HUDEP-2 (cell line): ENCODE data around the gene TUBGCP2.

Experiments used
- DNase-seq, 76 experiments: peaks; one replicate each; lab custom pipeline; 2025; ENCODE audit not compliant: unreplicated experiment in 76 of 76; lab: John Stamatoyannopoulos, UW

TUBGCP2 gene

DNA sequence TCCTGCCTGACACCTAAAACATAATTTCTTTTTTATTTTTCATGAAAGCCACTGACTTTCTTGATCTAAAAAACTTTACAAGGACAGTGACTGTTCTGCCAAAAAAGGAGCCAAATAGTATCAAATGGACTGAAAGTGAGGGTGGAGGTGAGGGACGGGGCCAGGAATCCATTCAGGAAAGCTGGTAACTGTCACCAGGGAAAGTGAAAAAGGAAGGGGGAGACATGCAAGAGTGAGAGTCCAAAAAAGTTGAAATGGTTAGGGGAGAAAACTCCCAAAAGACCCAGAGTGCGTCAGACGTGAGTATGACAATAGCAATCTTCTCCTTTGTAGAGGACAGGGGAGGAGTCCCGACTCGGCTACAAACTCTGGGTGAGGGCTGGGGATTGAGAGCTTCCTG is 35.6 kb upstream of the TUBGCP2 start:
- DNase-seq = no peak

DNA sequence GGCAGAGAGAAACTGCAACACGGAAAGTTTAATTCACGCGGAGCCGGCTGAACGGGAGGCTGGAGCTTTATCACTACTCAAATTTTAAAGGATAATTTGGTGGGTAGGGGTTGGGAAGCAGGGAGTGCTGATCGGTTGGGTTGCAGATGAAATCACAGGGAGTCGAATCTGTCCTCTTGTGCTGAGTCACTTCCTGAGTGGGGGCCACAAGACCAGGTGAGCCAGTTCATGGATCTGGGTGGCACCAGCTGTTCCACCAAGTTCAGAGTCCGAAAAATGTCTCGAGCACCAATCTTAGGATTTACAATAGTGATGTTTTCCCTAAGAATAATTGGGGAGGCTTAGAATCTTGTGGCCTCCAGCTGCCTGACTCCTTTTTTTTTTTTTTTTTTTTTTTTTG is 34.9 kb upstream of the TUBGCP2 start:
- DNase-seq = no peak

DNA sequence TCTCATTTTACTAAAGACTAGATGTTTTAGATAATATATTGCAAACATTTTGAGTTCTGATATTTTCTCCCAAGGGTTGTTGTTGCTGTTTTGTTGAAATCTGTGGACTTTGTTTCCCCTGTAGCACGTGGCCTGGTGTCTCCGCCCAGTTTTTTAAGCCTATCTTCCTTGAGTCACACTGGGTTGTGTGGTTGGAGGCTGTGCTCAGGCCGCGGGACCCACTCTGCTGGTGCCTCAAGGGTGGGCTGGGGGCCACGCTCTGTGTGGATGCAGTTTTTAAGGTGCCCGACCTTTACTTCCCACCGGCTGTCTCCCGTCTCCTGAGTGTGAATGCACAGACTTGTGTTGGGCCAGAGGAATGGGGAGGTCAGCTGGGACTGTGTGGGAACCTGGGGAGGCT is 34.3 kb upstream of the TUBGCP2 start:
- DNase-seq = no peak

DNA sequence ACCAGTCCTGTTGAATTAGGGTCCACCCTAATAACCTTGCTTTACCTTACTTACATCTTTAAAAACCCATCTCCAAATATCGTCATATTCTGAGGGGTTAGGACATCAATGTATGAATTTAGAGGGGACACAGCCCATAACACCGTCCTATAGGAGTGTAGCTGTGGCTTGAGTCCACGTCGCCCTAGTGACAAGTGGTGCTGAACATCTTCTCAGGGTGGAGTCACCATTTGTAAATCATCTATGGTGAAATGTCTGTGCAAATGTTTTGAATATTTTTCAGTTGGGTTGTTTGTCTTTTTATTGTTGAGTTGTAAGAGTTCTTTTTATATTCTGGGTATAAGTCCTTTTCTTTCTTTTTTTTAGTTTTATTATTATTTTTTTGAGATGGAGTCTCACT is 33.3 kb upstream of the TUBGCP2 start:
- no peak for DNase-seq

DNA sequence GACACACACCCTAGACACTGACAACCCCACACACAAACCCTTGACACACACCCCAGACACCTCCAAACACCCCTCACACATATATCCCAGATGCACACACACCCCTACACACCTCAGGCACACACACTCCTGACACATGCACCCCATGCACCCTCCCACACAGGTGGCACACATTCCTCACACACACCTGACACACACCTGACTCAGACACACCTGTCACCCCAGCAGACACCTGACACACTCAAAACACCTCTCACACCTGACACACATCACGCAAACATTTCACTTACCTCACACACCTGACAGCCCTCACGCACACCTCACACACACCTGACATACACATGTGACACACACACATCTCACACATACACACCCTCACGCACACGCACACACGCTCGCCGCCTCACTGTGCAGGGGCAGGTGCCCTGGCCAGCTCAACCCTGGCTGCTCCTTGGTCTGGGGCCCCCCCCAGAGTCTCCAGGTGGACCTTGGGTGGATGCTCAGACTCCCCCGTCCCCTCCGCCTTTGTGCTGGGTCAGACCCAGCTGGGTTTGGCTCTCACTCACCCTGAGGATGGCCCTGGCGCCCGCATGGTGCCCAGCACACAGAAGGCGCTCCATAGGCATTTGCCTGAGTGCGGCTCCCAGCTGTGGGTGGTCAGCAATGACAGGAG is 31.2 kb upstream of the TUBGCP2 start:
- DNase-seq = no peak

DNA sequence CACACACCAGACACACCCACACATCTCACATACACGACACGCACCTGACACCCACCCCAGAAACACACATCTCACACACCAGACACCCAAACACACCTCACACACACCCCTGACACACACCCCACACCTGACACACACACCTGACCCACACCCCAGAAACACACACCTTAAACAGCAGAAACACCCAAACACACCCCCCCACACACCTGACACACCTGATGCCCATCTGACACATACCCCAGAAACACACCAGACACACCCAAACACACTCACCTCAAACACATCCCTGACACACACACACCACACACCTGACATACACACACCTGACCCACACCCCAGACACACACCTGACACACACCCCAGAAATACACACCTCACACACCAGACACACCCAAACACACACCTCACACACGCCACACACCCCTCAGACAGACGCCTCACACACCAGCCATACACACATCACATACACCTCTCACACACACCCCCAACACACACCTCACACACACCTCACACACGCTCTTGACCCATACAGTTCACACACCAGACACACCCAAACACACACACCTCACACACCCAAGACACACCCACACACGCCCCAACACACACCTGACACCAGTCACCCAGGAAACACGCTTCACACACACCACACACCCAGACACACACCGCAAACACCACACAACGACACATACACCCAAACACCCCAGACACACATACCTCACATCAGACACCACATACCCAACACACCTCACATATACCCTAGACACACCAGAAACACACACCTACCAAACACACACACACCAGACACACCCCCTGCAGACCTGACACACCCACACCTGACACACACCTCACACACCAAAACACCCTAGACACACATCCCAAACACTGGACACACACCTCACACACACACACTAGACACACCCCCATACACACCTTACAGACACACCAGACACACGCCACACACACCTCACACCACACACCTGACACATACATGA is 29.7 kb upstream of the TUBGCP2 start:
- no peak for DNase-seq

DNA sequence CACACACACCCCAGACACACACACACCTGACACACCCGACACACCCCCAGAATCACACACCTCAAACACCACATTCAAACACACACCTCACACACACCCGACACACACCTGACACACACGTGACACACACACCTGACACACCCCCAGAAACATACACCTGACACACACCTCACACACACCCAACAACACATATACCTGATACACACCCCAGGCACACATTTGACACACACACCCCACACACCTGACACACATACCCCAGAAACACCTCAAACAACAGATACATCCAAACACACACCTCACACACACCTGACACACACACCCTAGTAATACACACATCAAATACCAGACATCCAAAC is 28.7 kb upstream of the TUBGCP2 start:
- DNase-seq = no peak

DNA sequence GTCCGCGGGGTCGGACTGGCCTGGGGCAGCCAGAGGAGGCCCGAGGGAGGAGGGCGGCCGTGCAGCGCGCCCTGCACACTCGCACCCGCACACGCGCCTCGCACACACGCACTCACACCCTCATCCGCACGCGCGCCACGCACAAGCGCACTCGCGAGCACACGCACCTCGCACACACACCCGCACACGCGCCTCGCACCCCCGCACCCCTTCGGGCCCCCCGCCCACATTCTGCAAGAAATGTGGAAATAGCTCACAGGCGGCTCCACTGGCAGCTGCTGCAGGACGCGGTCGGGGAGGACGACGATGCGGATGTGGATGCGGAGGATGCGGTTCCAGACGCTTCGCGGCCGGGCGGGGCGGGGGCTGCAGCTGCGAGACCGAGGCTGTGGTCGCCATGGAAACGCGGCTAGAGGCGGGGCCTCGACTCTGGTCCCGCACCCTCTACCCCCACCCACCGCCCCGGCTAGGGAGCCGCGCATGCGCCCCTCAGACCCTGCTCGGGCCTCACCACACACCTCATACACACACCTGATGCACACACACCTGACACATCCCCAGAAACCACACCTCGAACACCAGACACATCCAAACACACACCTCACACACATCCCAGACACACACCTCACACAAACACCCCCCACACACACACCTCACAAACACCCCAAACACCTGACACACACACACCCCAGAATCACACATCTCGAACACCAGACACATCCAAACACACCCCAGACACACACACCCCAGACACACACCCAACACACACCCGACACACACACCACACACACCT is 28.1 kb upstream of the TUBGCP2 start, which contains the start of gene CALY:
TSS of gene CALY (minus strand) at position 320 of the 793 bp plus-strand sequence. CDS start 7,907 bp downstream, outside the sequence.
- peak in 1 of 76 experiments; percentile 27 for DNase-seq

DNA sequence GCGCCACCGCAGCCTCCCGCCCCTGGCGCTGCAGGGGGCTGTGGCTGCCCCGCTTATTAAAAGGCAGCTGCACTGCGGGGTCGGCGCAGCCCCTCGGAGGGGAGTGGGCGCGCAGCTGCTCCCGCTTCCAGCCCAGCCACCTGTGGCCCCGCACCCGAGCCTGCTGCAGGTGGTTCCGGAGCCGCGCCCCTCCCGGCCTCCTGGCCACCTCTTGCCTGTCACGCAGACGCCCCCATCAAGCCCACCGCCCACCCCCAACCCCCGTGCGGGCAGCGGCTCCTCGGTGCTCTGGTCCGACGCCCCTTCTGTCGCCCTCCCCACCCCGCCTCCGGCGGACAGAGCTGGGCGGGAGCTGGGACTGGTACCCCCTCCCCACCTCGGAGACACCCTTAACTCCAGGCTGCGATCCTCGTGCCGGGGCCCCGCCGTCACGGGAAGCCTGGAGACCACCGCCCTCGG is 27.5 kb upstream of the TUBGCP2 start:
- DNase-seq = no peak

DNA sequence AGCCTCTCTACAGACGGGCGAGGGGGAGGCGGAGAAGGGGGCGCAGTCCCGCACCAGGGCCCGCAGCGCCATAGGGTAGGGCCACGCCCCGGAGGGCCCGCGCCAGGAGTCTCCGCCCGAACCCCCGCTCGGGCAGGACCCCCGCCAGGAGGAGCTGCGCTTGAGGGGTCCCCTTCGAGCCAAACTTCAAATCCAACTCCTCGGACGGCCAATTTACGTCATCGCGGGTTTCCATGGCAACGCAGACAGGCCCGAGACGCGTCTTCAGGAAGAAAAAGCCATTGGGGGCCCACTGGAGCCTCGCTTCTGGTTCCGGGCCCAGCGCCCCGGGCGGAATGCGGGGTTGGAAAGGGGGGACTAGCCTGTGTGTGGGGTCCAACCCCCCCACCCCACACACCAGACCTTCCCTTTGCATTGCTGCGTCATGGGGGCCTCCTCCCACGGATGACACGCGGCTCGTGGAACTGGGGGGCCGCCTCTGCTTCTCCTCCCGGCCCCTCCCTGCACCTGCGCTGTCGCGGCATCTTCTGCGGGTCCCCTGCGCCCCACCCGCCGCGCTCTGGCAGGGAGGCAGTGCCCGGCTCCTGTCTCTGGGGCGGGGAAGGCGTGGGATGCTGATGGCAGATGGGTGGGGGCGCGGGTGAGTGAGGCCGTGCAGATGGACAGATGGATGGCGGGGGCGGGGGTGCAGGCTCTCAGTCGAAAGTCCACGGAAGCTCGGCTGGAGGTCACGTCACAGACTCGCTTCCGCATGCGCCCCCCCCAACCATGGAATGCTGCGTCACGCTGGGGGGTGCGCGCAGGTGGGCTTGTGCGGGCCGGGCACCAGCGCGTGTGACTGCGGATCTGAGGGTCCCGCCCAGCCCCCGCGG is 26.8 kb upstream of the TUBGCP2 start:
- peak in 22 of 76 experiments; percentile 1 to 49 (median 22) for DNase-seq

DNA sequence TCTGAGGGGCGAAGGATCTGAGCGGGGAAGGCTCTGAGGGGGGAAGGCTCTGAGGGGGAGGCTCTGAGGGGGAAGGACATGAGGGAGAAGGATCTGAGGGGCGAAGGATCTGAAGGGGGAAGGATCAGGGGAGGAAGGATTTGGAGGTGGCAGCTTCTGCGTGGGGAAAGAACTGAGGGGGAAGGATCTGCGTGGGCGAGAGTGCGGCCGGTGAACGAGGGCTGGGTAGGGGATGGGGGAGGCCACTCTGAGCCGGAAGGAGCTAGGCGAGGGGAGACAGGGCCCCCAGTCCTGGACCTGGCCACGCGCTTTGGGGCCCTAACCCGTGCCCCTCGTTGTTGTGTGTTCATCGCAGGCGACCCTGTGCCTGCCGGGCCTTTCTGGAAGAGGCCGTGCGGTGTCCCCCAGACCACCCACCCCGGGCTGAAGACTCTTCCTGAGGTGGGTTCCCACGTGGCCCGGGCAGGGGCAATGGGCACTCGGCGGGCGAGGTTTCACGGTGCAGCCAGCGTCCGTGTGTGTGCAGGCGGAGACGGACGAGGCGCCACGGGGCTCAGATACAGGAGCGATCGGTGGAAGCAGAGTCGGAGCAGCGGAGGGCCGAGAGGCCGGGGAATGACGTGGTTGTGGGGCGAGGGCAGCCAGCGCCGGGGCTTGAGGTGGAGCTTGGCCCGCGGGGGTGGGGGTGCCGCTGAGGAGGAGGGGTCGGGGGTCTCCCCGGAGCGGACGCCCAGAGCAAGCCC is 26.0 kb upstream of the TUBGCP2 start:
- DNase-seq = no peak

DNA sequence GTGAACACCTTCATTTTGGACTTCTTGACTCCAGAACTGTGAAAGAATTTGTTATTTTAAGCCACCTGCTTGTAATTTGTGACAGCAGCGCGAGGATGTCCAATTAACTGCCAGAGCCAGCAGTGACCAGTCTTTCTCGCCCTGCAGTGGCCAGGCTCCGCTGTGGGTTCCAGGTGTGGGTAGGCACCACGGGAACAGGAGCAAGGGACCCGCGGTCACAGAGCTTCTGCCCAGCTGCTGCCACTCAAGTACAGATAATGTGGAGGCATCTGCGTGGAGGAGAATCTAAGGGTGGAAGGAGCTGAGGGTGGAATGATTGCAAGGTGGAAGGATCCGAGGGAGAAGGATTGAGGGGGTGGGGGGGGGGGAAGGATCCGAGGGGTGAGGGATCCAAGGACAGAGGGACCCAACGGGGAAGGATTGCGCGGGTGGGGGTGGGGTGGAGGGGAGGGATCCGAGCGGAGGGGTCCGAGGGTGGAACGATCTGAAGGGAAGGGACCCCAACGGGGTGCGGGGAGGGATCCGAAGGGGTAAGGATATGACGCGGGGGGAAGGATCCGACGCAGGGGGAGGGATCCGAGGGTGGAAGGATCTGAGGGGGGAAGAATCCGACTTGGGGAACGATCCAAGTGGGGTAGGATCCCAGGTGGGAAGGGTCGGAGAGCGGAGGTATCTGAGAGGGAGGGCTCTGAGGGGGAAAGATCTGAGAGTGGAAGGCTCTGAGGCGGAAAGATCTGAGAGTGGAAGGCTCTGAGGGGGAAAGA is 24.4 kb upstream of the TUBGCP2 start:
- no peak for DNase-seq

DNA sequence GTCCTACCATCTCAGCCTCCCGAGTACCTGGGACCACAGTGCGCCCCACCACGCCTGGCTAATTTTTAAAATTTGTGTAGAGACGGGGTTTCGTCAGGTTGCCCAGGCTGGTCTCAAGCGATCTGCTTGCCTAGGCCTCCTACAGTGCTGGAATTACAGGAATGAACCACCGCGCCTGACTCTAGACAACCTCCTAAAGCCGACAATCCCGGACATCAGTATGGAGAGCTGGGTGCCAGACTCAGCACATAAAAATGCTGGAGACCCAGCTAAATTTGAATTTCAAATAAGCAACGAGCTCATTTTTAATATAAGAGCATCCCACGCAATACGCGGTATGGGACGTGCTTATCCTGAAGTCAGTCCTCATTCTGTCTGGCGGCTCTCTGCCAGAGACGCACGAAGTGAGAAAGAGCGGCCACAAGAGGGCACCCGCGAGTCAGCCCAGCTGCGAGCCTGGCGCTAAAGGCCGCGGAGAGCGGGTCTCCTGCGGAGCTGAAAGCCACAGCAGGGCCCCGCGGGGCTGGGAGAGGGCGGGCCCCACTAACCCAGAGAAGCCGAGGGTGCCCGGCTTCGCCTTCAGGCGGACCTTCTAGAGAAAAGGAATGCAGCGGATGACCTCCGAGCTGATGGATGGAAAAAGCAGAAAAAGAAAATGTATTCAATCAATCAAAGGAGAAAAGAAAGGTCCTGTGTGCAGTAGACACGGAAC is 21.0 kb upstream of the TUBGCP2 start:
- peak in 71 of 76 experiments; percentile 2 to 85 (median 65) for DNase-seq

DNA sequence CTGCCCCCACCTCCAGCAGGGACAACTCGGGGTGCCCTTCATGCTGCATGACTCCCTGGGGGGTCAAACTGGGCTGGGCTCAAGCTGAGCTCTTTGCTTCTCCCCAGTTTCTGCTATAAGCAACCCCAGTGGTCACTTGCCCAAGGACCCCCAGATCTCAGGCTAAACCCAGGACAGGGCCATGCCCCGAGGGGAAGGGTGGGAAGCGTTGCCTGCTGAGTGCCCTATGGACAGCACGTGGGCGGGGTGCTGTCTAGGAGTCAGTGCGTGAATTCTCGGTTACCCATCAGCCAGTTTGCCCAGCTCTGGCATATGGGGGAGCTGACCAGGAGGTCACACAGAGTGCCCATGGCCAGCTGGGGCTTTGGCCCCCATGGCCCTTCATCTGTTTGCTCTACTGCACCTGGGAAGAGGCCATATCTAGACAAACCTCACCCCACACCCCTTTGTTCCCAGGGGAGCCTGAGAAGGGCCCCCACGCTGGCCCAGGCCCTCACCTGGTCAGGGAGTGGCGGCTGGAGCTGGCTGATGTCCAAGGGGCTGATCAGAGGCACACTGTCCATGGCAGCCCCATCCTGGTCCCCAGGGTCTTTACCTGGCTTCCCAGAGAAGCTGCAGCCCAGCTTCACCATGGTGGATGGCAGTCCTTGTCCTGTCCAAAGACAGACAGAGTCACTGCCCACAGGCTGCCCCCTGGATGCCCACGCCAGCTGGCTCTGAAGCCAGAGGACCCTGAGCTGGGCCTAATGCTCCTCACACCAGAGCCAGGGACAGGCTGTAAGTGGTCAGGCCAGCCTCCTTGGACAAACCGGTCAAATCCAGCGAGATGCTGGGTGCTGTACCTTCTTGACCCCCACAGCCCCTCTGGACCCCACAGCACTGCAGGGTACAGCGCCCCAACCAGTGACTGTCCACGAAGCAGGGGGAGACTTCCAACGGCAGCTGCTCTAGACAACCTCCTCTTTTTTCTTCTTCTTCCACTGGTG is 20.0 kb upstream of the TUBGCP2 start:
- no peak for DNase-seq

DNA sequence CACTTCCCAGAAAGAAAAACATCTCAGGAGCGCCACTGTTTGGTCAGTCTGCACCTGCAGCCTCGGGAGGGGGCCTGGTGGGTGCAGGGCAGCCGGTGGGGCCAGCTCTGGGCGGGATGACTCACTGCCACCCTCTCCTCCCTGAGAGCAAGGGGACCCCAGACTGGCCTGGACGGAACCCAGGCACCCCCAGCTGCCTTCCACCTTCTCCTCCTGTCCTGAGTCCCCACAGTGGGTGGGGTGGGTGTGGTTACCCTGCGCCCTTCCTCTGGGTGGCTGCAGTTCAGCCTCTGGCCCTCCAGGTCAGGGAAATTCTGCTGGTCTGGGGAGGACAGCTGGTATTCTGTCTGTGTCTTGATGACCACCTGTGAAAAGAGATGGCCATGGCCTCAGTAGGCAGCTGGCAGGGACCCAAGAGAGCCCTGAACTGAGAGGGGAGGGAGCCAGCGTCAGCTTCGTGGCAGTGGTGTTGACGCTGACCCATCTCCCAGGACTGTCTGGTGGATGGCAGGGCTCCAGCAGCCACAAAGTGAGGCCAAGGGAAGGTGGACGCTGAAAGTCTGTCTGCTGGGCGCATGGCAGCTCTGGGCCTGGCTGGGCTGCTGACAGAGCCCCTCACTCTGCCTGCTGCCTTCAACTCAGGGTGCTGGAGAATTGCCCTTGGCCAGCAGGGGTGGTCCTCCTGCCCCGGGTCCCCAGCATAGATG is 19.1 kb upstream of the TUBGCP2 start:
- DNase-seq = peak in 3 of 76 experiments; percentile 11 to 41 (median 12)
